GM21515 (cell line): Measurements from ENCODE around the gene SCAMP1.
"Not testable (repeated sequence)": the region's sequence is repeated elsewhere in the genome, so short reads cannot be mapped to it uniquely, and the experiment has no call there.

Experiments
- ATAC-seq: cut with Tn5 transposase; IDR thresholded peaks from one replicate; pipeline ENCODE4 v1.9.1; 2021; ENCODE audit not compliant: unreplicated experiment

Gene SCAMP1

DNA sequence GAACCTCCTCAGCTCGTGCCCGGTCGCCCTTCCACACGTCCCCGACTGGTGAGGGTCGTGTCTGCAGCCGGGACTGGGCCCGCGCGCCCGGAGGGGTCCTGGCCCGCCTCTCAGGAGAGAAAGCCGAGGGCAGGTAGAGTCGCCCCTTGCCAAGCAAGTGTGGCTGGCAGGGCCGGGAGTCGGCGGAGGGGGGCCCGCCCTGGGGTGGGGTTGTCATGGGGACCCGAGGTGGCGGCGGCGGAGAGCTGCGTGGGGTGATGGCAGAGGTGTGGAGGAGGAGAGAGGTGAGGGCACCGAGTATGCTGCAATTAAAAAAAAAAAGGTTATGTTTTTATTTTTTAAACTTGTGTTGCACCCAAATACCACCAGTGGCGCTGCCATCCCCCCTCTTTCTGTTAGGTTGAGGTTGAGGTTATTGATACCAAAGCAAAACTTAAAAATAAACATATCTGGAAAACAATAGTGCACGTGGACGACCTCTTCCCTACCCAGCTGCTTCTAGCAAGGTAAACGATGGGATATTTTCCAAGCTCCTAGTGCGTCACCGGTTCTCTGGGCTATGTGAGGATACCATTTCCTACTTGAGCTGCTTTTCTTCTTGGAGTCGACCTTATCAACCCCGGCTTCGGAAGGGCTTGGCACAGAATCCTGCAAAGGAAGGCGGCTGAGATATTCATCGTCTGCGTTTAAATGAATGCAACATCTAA, 660 bp downstream of the SCAMP1 start:
- peak; percentile 23 for ATAC-seq

DNA sequence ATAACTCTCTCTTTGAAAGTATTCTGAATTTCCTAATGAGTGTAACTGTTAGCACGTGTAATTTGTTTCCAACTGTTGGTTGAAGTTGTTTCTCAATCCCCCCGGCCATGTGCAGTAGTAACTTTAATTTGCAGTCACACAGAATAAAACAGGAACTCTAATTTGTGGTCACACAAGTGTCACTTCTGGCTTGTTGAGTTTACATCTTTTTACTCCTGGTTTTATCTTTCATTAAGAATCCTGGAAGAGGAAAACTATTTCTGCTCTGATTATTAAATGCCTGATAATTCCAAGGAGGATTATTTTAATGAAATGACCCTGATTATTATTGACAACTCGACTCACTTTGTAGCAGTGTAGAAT, 1.2 kb downstream of the SCAMP1 start:
- no peak for ATAC-seq

DNA sequence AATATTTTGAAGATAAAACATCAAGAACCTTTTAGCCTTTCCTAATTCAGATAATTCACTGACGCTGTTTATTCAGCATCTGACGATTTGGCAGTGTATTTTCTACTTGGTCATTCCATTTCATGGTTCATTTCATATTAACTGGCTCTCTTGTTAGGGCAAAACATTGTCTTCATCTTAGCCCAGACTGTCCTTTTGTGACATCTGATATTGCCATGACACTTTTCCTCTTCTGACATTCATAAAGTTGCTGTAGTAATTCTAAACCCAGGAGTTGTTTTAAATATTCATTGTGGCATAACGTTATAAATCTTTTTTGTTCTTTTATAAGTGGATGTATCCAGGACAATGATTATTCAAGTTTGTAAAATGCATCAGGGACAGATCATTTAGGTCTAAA, 1.8 kb downstream of the SCAMP1 start:
- no peak for ATAC-seq

DNA sequence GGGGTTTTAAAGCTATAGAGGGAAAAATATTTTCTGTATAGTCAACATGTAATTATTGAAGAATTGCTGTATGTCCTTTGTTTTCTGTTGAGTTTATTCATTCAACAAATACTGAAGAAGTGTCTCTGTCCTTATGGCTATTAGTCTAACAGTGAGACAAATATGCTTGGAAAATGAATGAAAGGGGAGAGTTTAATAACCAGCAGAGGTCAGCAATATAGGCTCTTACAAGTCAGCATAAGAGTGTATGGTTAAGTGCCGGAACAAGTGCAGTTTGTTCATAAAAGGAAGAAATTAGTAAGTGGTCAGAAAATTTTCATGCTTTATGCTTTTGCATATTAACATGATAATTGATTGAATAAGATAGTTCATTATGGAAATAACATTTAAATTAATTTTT, 3.6 kb downstream of the SCAMP1 start:
- ATAC-seq = no peak

DNA sequence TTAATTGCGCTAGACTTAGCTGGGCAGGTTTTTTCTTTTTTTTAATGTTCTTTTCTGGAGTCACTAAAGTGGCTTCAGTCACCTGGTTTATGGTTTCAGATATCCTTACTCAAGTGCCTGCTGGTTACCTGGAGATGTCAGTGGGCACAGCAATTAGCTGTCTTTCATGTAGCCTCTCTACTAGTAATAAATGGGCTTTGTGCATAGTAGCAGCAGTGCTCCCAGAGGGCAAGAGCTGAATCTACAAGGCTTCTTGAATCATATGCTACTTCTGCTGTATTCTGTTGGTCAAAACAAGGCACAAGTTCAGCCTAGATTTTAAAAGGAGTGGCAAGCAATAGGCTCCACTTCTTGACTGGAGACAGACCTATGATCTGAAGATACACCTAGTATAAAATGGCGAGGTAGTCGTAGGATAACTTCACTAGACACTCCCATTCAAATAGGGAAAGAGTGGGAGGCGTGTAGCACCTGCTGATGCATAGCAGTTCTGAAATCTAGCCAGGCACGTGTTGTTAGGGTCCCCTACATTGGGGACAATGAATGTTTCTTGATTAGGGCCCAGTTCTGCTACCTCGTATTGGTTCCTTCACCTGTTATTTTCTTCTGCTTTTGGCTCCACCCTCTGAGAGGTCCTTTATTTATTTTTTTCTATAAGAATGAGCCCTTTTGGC, 7.0 kb downstream of the SCAMP1 start:
- no peak for ATAC-seq

DNA sequence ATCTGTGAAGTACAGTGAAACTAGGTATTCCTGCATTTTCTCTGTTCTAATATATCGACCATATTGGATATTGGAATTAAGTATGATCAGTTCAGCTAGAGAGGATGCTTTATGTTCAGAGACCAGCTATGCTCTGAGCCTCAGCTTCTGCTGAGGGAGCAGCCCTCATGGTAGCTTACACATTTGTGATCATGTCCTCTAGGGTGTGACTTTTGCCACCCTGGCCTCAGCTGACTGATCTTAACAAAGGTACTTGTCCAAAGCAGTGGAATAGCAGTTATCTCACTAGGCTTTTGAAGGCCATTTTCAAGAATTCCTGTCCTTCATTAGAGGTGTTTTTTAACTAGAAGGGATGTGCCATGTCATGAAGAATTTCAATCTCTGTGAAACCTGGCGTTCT, 9.3 kb downstream of the SCAMP1 start:
- no peak for ATAC-seq

DNA sequence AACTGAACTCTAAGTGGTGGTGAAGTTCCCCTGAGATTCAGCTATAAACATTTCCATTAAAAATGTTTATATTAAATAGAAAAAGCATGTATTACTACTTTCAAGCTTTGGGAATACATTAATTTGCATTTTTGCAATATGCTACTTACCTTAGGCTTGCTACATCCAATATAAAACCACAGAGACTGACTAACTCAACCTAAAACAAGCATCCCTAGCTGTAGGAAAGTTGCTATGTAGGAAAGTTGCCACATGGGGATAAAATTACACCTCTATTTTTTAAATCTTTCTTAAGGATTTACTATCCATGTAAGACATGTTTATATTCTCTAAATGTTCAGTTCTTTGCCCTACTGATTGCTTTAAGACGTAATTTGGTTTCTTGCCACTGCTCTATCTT, 12.8 kb downstream of the SCAMP1 start:
- no peak for ATAC-seq

DNA sequence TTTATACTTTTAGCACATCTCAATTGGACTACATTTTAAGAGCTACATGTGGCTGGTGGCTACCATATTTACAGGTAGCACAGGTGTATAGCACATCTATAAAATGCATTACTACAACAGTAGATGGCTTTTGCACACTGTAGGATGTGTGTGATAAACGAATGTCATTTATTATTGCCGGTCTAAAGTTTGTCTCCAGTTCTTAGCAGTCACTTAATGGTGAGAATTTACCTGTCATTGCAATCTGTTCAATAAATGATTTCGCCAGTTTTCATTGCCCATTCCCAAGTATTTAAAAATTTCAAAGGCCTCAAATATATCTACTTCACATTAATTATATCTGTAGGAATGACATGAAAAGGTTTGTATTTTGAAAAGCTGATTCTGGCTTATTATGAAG, 15.9 kb downstream of the SCAMP1 start:
- no peak for ATAC-seq

DNA sequence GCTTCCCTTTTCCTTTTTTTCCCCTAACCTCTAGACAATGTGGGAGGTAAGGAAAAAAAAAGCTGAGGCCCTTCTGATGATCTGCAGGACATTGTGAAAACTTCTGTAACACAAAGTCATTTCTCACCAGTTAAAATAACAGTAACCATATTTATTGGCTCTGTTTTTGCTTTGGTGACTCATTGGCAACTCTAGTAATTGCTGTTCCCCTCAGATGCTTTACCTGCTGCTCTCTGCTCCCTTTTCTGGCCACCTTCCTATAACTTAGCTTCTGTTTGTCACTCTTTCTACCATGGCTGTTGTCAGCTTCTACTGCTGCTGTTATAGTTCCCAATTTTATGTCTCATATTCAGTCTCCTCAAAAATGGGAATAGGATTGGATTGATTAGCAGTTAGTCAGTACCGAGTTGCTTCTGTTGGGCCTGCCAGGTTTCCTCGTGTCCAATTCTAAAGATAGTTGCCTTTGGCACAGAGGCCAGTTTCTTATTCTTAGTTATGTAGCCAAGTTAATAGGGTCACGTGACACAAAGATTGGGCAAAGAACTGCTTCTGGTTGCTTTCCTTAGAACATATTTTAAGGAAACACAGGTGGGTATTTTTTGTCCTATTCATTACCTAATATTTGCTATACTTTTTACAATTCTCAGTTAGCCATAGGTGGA, 16.8 kb downstream of the SCAMP1 start:
- ATAC-seq = no peak

DNA sequence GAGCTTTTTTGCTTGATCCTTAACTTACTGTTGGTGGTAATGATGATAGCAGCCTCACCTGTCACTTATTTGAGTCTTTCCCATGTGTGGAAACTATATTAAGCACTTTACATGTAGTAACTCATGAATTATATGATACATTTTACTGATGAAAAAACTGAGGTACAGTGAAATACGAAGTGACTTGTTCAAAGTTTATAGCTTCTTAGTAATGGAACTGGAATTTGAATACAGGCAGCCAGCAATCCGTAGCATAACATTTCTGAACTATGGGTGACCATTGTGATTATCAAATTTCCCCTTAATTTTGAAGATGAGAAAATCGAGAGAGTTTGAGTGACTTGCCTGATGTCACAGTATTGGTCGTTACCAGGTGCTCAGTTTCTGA, 17.3 kb downstream of the SCAMP1 start:
- ATAC-seq = no peak

DNA sequence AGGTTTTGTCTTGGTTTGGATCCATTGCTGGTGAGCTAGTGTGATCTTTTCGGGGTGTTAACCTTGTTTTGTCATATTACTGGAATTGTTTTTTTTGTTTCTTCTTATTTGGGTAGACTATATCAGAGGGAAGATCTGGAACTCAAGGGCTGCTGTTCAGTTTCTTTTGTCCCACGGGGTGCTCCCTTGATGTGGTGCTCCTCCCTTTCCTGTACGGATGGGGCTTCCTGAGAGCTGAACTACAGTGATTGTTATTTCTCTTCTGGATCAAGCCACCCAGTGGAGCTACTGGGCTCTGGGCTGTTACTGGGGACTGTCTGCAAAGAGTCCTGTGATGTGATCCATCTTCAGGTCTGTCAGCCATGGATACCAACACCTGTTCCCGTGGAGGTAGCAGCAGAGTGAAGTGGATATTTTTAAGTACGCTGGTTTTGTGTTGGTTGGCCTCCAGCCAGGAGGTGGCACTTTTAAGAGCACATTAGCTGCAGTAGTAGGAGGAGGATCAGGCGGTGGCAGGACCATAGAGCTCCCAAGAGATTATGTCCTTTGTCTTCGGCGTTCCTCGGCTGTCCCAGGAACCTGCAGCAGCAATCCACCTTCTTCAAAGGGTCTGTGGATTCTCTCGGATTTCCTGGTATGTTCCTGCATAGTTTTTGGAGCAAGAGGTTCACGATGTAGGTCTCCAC, 27.2 kb downstream of the SCAMP1 start:
- no peak for ATAC-seq

DNA sequence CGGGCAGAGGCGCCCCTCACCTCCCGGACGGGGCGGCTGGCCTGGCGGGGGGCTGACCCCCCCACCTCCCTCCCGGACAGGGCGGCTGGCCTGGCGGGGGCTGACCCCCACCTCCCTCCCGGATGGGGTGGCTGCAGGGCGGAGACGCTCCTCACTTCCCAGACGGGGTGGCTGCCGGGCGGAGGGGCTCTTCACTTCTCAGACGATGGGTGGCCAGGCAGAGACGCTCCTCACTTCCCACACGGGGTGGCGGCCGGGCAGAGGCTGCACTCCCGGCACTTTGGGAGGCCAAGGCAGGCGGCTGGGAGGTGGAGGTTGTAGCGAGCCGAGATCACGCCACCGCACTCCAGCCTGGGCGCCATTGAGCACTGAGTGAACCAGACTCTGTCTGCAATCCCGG, 30.9 kb downstream of the SCAMP1 start:
- ATAC-seq = not testable (repeated sequence)

DNA sequence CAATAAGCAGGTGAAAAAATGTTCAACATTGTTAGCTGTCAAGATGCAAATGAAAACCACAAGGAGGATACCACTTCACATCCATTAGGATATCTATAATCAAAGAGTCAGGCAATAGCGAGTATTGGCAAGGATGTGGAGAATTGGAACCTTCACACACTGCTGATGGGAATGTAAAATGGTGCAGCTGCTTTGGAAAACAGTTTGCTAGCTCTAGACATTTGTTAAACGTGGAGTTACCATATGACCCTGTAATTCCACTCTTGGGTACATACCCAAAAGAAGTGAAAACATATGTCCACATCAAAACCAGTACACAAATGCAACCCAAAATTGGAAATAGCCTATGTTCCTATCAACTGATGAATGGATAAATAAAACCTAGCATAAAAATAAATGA, 37.4 kb downstream of the SCAMP1 start:
- ATAC-seq = no peak

DNA sequence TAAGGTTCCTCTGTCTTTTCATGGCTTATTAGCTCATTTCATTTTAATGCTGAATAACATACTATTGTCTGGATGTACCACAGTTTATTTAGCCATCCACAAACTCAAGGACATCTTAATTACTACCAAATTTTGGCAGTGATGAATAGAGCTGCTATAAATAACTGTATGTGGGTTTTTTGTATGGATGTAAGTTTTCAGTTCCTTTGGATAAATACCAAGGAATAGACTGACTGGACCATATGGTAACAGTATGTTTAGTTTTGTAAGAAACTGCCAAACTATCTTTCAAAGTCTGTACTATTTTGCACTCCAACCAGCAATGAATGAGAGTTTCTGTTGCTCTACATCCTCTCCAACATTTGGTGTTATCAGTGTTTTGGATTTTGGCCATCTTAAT, 38.7 kb downstream of the SCAMP1 start:
- ATAC-seq = no peak

DNA sequence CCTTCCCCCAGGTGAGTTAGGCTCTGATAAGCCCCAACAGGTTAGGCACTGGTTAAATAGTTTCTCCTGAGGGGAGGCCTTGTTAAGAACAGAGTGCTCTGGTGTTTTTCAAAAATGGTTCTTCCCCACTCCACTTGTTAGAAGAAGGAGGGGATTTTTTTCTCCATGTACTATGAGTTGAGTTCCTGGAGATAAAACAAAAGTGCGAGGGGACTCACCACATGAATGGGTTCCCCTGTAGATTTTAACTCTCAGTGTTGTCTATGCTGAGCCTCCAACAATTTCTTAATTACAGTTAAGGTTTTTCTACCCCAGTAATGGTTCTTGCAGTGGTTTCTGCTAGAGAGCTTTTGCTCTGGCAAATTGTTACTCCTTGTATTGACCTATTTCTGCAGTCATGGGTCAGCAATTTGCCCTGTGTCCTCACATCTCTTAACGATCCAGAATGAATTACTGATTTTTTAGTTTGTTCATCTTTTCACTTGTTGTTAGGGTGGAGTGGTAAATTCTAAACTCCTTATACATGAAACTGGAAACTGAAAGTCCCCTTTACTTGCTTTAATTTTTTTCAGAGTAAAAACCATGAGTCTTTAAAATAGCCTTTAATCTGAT, 44.4 kb downstream of the SCAMP1 start:
- no peak for ATAC-seq

DNA sequence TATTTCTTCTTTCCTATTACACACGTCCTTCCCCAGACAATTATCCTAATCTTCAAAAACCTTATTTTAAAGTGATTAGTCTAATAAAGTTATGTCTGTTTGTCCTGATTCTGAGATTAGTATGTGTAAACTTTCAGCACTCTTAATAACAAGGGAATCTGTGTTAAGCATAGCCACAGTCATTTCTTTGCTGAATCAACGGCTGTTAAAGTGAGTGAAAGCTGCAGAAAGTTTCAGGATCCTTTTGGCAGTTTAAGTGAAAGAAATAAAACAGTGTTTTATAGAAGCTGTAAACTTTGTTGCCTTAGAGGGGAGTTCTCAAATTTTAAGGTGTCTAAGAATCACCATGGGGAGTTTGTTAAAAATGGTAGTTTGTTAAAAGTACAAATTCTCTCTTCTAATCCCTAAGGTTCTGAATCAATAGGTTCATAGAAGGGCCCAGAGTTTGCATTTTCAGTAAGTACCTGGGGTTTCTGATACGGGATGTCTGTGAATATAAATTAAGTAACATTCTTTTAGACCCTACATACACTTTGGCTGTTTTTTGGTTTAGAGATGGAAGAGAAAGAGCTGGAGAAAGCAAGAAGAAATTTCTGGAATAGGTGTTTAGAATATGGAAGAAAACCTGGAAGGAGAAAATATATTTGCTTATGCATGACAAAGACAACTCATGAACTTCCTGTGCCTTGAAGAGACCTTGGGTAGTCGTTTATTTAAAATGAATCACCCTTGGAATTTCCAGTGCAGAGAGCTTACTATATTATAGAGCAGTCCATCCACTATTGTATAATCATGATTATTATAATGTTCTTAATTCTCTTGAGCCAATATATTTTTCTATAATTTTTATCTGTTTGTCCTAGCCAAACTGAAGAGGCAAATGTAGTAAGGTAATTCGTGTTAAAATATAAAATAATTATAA, 45.7 kb downstream of the SCAMP1 start:
- ATAC-seq = peak; percentile 54

DNA sequence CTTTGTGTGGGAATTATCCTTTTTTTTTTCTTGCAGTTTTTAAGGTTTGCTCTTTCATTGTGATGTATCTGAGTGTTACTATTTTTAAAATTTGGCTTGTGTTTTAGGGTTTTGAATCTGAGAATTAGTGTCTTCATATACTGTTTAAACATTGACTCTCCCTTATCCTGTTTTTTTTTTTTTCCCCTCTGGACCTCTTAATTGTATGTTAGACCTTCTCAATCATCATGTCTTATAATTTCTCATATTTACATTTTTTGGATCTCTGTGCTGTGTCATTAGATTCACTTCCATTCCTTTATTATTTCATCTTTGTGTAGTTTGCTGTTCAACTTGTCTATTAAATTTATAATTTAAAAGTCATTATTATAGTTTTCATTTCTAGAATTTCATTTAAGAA, 47.0 kb downstream of the SCAMP1 start:
- no peak for ATAC-seq

DNA sequence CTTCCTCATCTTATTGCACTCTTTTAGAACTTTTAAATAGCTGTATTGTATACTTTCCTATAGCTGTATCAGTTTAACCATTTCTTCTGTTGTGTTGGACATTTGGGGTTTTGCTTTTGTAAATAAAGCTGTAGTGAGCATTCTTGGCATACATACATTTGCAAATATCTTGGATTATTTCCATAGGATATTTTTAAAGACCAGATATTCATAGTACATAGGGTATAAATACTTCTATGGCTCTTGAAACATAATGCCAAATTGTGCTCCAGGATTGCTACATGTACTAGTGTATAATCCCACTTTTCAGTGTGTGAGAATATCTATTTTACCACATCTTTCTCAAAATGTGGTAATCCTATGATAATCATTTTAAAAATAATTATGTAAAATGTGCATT, 51.2 kb downstream of the SCAMP1 start:
- ATAC-seq = no peak

DNA sequence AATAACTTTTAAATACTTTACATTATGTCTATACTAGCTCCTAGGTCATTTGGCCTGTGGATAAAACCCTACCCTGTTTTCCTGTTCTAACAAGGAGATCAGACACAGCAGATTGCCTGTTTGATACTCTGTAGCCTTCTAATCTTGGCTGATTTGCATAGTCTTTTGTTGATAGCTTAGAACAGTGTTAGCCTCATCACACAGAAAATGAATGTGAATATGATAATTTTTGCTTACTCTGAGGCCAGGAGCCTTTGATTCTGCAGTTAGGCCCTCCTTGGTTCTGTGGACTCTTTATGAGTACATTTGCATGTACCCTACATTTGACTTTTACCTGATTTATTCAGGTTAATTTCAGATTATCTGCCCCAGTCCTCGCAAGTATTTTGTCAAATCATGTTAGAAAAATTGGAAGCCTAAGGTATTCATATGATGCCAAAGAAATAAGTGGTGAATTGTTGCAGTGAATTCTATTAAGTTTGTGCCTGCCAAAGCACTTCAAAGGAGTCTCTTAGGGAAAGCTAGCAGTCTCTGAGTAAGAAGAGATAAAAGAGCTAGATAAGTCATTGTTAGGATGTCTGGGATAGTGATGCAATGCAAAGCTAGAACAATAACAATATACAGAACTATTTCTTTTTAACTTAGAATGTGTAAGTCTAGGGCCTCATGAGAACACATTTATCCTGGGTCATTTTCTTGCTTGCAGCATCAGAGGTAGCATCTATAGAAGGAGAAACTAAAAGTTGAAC, 56.4 kb downstream of the SCAMP1 start:
- ATAC-seq = no peak

DNA sequence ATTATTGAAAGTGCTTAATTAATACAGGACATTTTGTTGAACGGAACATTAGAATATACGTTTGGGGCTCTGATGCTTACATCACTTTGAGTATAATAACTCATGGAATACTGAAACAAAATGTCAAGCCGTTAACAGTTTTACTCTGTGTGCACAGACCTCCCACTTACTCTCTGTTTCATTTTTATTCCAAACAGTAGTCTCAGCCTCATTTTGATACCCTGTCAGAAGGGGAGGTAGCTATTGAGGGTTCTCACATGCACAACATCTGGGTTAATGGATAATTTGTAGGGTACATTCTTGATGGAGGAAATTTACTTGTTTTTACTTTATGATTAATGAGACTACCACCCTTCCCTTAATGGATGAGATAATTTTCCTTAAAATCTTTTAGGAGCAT, 59.0 kb downstream of the SCAMP1 start:
- ATAC-seq = no peak
